GM21390 (cell line): ENCODE results near the gene SSX7.
"Not testable (repeated sequence)": the region's sequence is repeated elsewhere in the genome, so short reads cannot be mapped to it uniquely, and the experiment has no call there.

Experiments
- ATAC-seq: cut with Tn5 transposase; IDR thresholded peaks from one replicate; pipeline ENCODE4 v1.9.1; 2021; ENCODE audit not compliant: unreplicated experiment

SSX7 gene

GRCh38 chrX:52654800-52655199 is at the start of gene SSX7:
SSX7 (minus strand) TSS chrX:52654900; CDS start chrX:52653472, 1,428 bp downstream.
- ATAC-seq, result not testable (repeated sequence)

GRCh38 chrX:52692034-52692433 is 37.3 kb upstream of the SSX7 start:
- ATAC-seq, result not testable (repeated sequence)

DNA sequence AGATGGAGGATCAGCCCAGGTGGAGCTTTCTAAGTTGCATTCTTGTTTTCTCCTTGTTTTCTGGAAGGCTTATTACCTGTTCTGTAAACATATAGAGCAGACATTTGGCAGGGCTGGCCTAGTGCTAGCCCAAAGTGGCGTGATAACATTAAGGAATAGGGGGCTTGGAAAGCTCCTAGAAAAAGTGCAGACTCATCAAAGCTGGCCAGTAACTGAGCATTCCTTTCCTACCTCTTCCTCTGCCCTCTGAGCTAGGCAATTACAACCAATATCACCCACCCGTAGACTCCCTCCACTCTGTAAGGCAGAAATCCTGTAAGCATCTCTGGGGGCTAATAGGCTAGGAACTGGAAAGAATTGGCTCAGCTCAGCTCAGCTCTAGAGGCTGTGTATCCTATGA is 7.5 kb upstream of the SSX7 start:
- not testable (repeated sequence) for ATAC-seq

- not testable (repeated sequence) for ATAC-seq
Measured at GRCh38 chrX:52655475-52655874, 775 bp upstream of the SSX7 start.

DNA sequence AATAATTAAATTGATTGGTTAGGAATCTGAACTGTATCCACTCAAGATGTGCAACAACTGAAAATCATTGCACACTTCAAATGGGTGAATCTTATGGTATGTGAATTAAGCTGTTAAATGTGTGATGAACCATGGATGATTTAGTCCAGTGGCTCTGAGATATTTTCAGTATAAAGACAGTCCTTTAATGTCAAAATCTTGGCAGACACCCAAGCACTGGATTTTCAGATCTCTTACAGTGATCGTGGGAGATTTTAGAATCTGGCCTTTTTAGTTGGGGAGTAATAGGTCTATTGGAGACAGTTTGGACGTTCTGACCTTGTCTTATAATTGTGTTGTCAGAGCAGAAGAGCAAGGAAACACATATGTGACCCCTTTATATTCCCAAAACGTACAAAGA is 4.0 kb downstream of the SSX7 start:
- ATAC-seq, result not testable (repeated sequence)

- not testable (repeated sequence) for ATAC-seq
Measured at GRCh38 chrX:52648956-52649355, 5.7 kb downstream of the SSX7 start.

DNA sequence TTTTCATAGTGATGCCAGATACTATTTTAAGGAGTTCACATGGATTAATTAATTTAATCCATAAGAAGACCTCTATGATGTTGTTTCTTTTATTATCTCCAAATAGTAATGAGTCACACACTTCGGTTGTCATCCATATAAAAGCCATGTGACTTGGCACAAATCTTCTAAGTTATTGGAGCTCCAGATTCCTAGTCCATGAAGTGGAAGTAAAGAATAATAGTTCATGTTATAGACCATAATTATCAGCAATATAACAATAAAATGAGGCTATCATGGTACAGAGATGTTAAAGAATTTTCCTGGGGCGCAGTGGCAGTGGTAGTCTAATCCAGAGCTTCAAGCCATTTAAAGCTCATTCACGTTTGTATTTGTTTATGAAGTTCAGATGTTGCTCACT is 26.2 kb downstream of the SSX7 start:
- ATAC-seq, result not testable (repeated sequence)

- not testable (repeated sequence) for ATAC-seq
Measured at GRCh38 chrX:52620661-52621060, 34.0 kb downstream of the SSX7 start.

GRCh38 chrX:52608961-52609360 is 45.7 kb downstream of the SSX7 start:
- ATAC-seq, result no peak

- not testable (repeated sequence) for ATAC-seq
Measured at GRCh38 chrX:52603151-52603550, 51.5 kb downstream of the SSX7 start.

GRCh38 chrX:52598886-52599285 is 55.8 kb downstream of the SSX7 start:
- no peak for ATAC-seq

GRCh38 chrX:52594658-52595057 is 60.0 kb downstream of the SSX7 start:
- no peak for ATAC-seq
